Fibroblast of lung (primary cell): ENCODE measurements around the gene KMT2D. TPM values are rescaled to one million over a fixed set of nuclear protein-coding genes. Genes with fewer than 3 reads are reported as not detected.

Experiments used
- DNase-seq, 2 donors: peaks; one replicate each; pipeline versions ENCODE4 v3.0.0 to v3.0.0-alpha.2; 2010; ENCODE audit warnings: low read depth in 2 of 2
- H2AFZ ChIP-seq: 2 replicates; pipeline ENCODE4 v1.5.1; 2012; ENCODE audit warnings: low read length, control low read depth, inconsistent platforms
- H3K27ac ChIP-seq: 2 replicates; pipeline ENCODE4 v1.5.1; 2011; ENCODE audit warnings: low read length, control low read depth; ENCODE audit not compliant: insufficient read depth
- H3K27me3 ChIP-seq: 2 replicates; pipeline ENCODE4 v1.5.1; 2011; ENCODE audit warnings: mild to moderate bottlenecking, low read length; ENCODE audit not compliant: control insufficient read depth, insufficient read depth
- H3K36me3 ChIP-seq: 2 replicates; pipeline ENCODE4 v1.5.1; 2011; ENCODE audit warnings: low read length; ENCODE audit not compliant: control insufficient read depth, insufficient read depth
- H3K4me1 ChIP-seq: 2 replicates; pipeline ENCODE4 v1.5.1; 2011; ENCODE audit warnings: low read length; ENCODE audit not compliant: control insufficient read depth, insufficient read depth; ENCODE audit errors: extremely low read depth
- H3K4me2 ChIP-seq: 2 replicates; pipeline ENCODE4 v1.5.1; 2011; ENCODE audit warnings: low read length, control low read depth; ENCODE audit not compliant: insufficient read depth; ENCODE audit errors: extremely low read depth
- H3K4me3 ChIP-seq, 4 experiments: fragments of 200-600 bp in 1 of 4; sonication (generic) in 1 of 4; replicated peaks in 1 of 4; 2 replicates each; pipeline ENCODE4 v1.5.1; 2011 to 2016; ENCODE audit warnings: low read length in 4 of 4, low read depth in 3 of 4, mild to moderate bottlenecking in 3 of 4, control low read depth in 2 of 4, inconsistent platforms in 1 of 4, mixed read lengths in 1 of 4; ENCODE audit not compliant: insufficient read depth in 1 of 4; ENCODE audit errors: control extremely low read depth in 1 of 4
- H3K79me2 ChIP-seq: 2 replicates; pipeline ENCODE4 v1.5.1; 2012; ENCODE audit warnings: mild to moderate bottlenecking, low read length, inconsistent platforms; ENCODE audit not compliant: control insufficient read depth, insufficient read depth
- H3K9ac ChIP-seq: 2 replicates; pipeline ENCODE4 v1.5.1; 2011; ENCODE audit warnings: mild to moderate bottlenecking, low read length, control low read depth; ENCODE audit not compliant: insufficient read depth
- H3K9me3 ChIP-seq: 2 replicates; pipeline ENCODE4 v1.5.1; 2012; ENCODE audit warnings: low read depth, low read length; ENCODE audit not compliant: control insufficient read depth, insufficient read depth
- H4K20me1 ChIP-seq: 2 replicates; pipeline ENCODE4 v1.5.1; 2011; ENCODE audit warnings: low read length; ENCODE audit not compliant: control insufficient read depth, insufficient read depth; ENCODE audit errors: extremely low read depth
- EZH2 ChIP-seq: IDR thresholded peaks from 2 replicates; pipeline ENCODE4 v1.5.1; 2012; ENCODE audit warnings: low read length, control low read depth, mild to moderate bottlenecking; ENCODE audit errors: missing control alignments
- polyA plus RNA-seq, 2 donors: library from polyadenylated mRNA; depleted of rRNA in 1 of 2; stranded (reverse) in 1 of 2; unstranded in 1 of 2; fragments of >200 nt; gene quantifications; 2 replicates each; pipeline ENCODE4 v1.2.1, GENCODE V29; 2011 to 2012; ENCODE audit warnings: missing spikeins in 1 of 2
- total RNA-seq: library from RNA; depleted of rRNA; stranded (reverse); fragments of >200 nt; gene quantifications from 2 replicates; pipeline ENCODE4 v1.2.1, GENCODE V29; 2014
- TF ChIP-seq, protein P1 (sequence below), 2 donors: IDR thresholded peaks in 1 of 2; conservative IDR thresholded peaks in 1 of 2; 1 replicate in 1 of 2; 2 replicates in 1 of 2; pipeline ENCODE4 v1.5.1; 2011 to 2012; ENCODE audit warnings: low read length in 2 of 2, control low read depth in 1 of 2, inconsistent platforms in 1 of 2, low read depth in 1 of 2, mild to moderate bottlenecking in 1 of 2

The KMT2D gene
- total and polyA plus RNA-seq, 2 donors (not counting 1 experiment from before 2014, with no cell fraction given): 7.3 to 33.0 TPM

DNA sequence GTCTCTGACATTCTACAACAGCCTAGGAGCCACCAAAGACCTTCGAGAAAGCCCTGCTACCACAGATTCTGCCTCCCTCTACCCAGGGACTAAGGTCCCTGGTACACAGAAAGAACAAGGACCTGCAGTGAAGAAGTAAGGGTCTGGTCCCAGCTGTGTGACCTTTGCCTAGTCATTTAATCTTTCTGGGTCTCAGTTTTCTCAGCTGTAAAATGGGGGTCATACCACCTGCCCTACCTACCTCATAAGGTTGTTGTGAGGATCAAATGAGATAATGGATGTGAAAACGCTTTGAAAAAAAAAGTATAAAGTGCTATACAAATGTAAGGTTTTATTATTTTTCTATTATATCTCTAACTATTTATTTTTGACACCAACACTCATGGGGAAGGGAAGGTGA is 36.8 kb downstream of the KMT2D start:
- H3K9me3 ChIP-seq: no peaks in the 10 kb centered on the region
- no peak for DNase-seq
- no peaks in the 10 kb centered on the region for H3K4me1 ChIP-seq
- no peak overlapping the region for H3K4me2 ChIP-seq
- H2AFZ ChIP-seq: no peak overlapping the region
- no peak for TF ChIP-seq EZH2
- TF ChIP-seq, protein P1, sequence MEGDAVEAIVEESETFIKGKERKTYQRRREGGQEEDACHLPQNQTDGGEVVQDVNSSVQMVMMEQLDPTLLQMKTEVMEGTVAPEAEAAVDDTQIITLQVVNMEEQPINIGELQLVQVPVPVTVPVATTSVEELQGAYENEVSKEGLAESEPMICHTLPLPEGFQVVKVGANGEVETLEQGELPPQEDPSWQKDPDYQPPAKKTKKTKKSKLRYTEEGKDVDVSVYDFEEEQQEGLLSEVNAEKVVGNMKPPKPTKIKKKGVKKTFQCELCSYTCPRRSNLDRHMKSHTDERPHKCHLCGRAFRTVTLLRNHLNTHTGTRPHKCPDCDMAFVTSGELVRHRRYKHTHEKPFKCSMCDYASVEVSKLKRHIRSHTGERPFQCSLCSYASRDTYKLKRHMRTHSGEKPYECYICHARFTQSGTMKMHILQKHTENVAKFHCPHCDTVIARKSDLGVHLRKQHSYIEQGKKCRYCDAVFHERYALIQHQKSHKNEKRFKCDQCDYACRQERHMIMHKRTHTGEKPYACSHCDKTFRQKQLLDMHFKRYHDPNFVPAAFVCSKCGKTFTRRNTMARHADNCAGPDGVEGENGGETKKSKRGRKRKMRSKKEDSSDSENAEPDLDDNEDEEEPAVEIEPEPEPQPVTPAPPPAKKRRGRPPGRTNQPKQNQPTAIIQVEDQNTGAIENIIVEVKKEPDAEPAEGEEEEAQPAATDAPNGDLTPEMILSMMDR (conservative IDR thresholded peaks at IDR 0.05 in 1 of 2, IDR thresholded peaks at IDR 0.05 in 1 of 2; ENCODE audit: low read depth in 1 of 2, low read length in 2 of 2): no peak
- H3K27me3 ChIP-seq: no peaks in the 10 kb centered on the region
- no peak overlapping the region for H3K27ac ChIP-seq
- H3K79me2 ChIP-seq: no peaks in the 10 kb centered on the region
- H3K9ac ChIP-seq: no peak overlapping the region
- no peaks in the 10 kb centered on the region for H4K20me1 ChIP-seq
- H3K36me3 ChIP-seq: peaks cover 30% of the 10 kb centered on the region
- H3K4me3 ChIP-seq: no peak overlapping the region

DNA sequence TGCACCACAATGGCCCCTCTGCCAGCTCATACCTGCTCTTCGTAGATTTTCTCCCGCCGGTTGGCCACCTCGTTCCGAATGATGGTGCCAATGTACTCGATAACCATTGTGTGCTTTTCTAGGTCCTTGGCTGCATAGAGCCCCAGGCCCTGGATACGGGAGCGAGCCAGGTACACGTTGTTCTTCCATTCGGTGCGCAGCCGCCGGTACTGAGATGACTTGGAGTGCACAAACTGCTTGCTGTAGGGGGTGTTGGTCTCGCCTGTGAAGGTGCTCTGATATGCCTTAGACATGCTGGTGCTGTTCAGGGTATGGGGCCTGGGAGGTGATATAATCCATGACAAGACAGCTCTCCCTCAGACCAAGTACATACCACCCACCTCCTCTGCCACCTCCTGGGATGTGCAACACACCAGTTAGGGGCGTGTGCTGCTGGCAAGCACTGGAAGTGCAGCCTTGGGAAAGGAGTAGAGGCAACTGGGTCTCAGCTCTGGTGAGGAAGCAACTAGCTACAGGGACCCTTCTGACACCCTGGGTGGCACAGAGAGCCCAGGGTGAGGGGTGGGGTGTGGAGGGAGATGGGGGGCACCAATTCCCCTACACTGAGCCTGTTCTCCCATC is 37.9 kb downstream of the KMT2D start:
- Histone ChIP-seq H4K20me1 (no peaks in the 10 kb centered on the region), H3K4me2 (no peak overlapping the region), H3K9me3 (no peaks in the 10 kb centered on the region), H2AFZ (no peak overlapping the region), H3K4me1 (no peaks in the 10 kb centered on the region), H3K36me3 (peaks cover 23% of the 10 kb centered on the region), H3K4me3 (no peak overlapping the region), H3K9ac (no peak overlapping the region), H3K27me3 (no peaks in the 10 kb centered on the region), H3K79me2 (peaks cover 2% of the 10 kb centered on the region), H3K27ac (no peak overlapping the region)
- no peak for TF ChIP-seq EZH2
- TF ChIP-seq, protein P1 (conservative IDR thresholded peaks at IDR 0.05 in 1 of 2, IDR thresholded peaks at IDR 0.05 in 1 of 2; ENCODE audit: low read depth in 1 of 2, low read length in 2 of 2): no peak
- no peak for DNase-seq

DNA sequence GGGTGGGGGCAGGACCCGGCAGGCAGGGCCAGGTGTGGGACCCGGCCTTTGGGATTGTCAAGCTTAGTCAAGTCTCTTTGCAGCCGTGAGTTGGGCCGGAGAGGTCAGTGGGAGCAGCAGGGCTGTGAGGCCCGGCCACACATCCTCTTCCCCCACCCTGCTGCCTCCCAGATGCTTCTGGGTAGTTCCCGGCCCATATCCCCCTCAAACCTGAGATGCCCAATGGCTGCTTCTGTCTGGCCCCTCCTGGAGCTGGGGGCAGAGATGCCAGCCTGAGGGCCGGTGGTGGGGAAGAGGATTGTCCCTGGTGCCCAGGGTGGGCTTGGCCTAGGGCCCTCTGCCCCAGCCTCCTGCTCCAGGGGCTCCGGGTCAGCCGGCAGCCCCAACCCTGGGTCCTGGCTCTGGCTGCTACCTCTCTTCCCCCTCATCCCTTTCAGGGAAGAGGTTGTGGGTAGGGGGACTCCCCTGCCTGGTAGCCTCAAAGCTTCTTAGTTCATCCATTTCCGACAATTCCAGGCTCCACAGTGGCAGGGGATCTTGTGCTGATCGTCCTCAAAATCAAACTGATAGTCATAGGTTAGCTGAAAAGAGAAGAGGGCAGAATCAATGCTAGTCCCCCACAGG is 39.2 kb downstream of the KMT2D start:
- Histone ChIP-seq H3K4me2 (no peak overlapping the region), H3K27me3 (no peaks in the 10 kb centered on the region), H4K20me1 (no peaks in the 10 kb centered on the region), H3K4me1 (no peaks in the 10 kb centered on the region), H3K79me2 (peaks cover 11% of the 10 kb centered on the region), H3K27ac (no peak overlapping the region), H3K4me3 (no peak overlapping the region), H2AFZ (no peak overlapping the region), H3K9me3 (no peaks in the 10 kb centered on the region), H3K36me3 (peaks cover 17% of the 10 kb centered on the region), H3K9ac (no peak overlapping the region)
- DNase-seq: no peak
- TF ChIP-seq, protein P1 (conservative IDR thresholded peaks at IDR 0.05 in 1 of 2, IDR thresholded peaks at IDR 0.05 in 1 of 2; ENCODE audit: low read depth in 1 of 2, low read length in 2 of 2): no peak
- no peak for TF ChIP-seq EZH2
